HepG2 (cell line): ENCODE results near the gene ZNF507. TPM values are rescaled to one million over a fixed set of nuclear protein-coding genes. Genes with fewer than 3 reads are reported as not detected.

Experiments
- ATAC-seq: fragments of 200-7000 bp; cut with Tn5 transposase; 3 replicates; pipeline ENCODE4 v1.9.1; 2020; ENCODE audit warnings: mild to moderate bottlenecking, moderate library complexity
- BruUV-seq: library from RNA; stranded (reverse); fragments of 400-500 nt; replicated peaks from 2 replicates; lab custom pipeline; 2021; lab: Mats Ljungman, UMichigan
- CTCF ChIA-PET: fragments of 300-600 bp; formaldehyde crosslinking; extraction: SDS; loops from one replicate; lab custom pipeline; 2021; ENCODE audit warnings: low total read pairs, inconsistent platforms, low intra/inter-chr PET ratio; lab: Yijun Ruan, JAX
- POLR2A ChIA-PET: fragments of 350-600 bp; sonication (Branson Sonifier 250); formaldehyde crosslinking; loops from one replicate; lab custom pipeline; 2020; ENCODE audit warnings: antibody characterized with exemption, inconsistent platforms; lab: Yijun Ruan, JAX
- DNase-seq: peaks from one replicate; pipeline ENCODE4 v3.0.0-alpha.2; 2015; ENCODE audit warnings: low spot score
- FAIRE-seq: peaks from 3 replicates; lab custom pipeline; 2011; peaks lifted over from hg19 to GRCh38; lab: Jason Lieb, UNC
- H2AFZ ChIP-seq: one replicate; pipeline ENCODE4 v1.6.1; 2011; ENCODE audit warnings: low read length, inconsistent platforms
- H3K27ac ChIP-seq: fragments of 300-600 bp; 3 replicates; pipeline ENCODE4 v1.8.0; 2011; ENCODE audit warnings: mixed run types, mild to moderate bottlenecking, mixed read lengths, low read length, inconsistent platforms; ENCODE audit not compliant: insufficient read depth; ENCODE audit errors: extremely low read length
- H3K27me3 ChIP-seq, 2 experiments: fragments of 200-600 bp in 1 of 2; 2 replicates in 1 of 2; 3 replicates in 1 of 2; pipeline versions ENCODE4 v1.6.0 to v1.8.0; 2011; ENCODE audit warnings: low read length in 2 of 2, mild to moderate bottlenecking in 2 of 2, moderate library complexity in 2 of 2, inconsistent platforms in 1 of 2; ENCODE audit not compliant: insufficient read depth in 2 of 2, control insufficient read depth in 1 of 2
- H3K36me3 ChIP-seq, 2 experiments: fragments of 200-600 bp in 1 of 2; replicated peaks in 1 of 2; 2 replicates in 1 of 2; 3 replicates in 1 of 2; pipeline versions ENCODE4 v1.5.1 to v1.8.0; 2011; ENCODE audit warnings: low read length in 2 of 2, inconsistent platforms in 1 of 2; ENCODE audit not compliant: insufficient read depth in 2 of 2, control insufficient read depth in 1 of 2
- H3K4me1 ChIP-seq: 2 replicates; pipeline ENCODE4 v1.5.1; 2012; ENCODE audit warnings: low read length, inconsistent platforms; ENCODE audit not compliant: insufficient read depth
- H3K4me2 ChIP-seq: 2 replicates; pipeline ENCODE4 v1.6.0; 2011; ENCODE audit warnings: low read depth, low read length, inconsistent platforms
- H3K4me3 ChIP-seq, 3 experiments: fragments of 200-600 bp in 1 of 3; sonication (generic), shearing (Covaris generic) in 1 of 3; replicated peaks in 1 of 3; 2 replicates each; pipeline ENCODE4 v1.5.1; 2011 to 2016; ENCODE audit warnings: low read length in 3 of 3, inconsistent platforms in 2 of 3, low read depth in 2 of 3, mild to moderate bottlenecking in 2 of 3, control low read depth in 1 of 3, mixed read lengths in 1 of 3; ENCODE audit not compliant: insufficient read depth in 1 of 3
- H3K79me2 ChIP-seq: one replicate; pipeline ENCODE4 v1.6.1; 2011; ENCODE audit warnings: low read length, inconsistent platforms; ENCODE audit not compliant: insufficient read depth
- H3K9ac ChIP-seq: 2 replicates; pipeline ENCODE4 v1.6.0; 2011; ENCODE audit warnings: mild to moderate bottlenecking, low read depth, low read length, inconsistent platforms; ENCODE audit not compliant: insufficient read depth
- H3K9me3 ChIP-seq: 2 replicates; pipeline ENCODE4 v1.5.1; 2012; ENCODE audit warnings: mild to moderate bottlenecking, low read length
- H4K20me1 ChIP-seq: 2 replicates; pipeline ENCODE4 v1.6.0; 2011; ENCODE audit warnings: inconsistent platforms, mild to moderate bottlenecking, low read length, moderate library complexity; ENCODE audit not compliant: insufficient read depth
- CTCF ChIP-seq: sonication (generic); formaldehyde crosslinking; IDR thresholded peaks from 2 replicates; pipeline ENCODE4 v1.5.0; 2020; ENCODE audit warnings: mild to moderate bottlenecking, missing genetic modification reagents, moderate library complexity
- ZNF670 ChIP-seq: sonication (generic); formaldehyde crosslinking; IDR thresholded peaks from 2 replicates; pipeline ENCODE4 v1.8.0; 2022; ENCODE audit warnings: mild to moderate bottlenecking, missing genetic modification reagents, borderline replicate concordance
- WGBS: methylation state at CpG from one replicate; pipeline ENCODE4 v1.1.6; 2017; ENCODE audit warnings: low lambda C conversion rate; 5-methylcytosine and 5-hydroxymethylcytosine counted together
- in situ Hi-C: cut with HindIII; loops from 2 replicates; pipeline ENCODE4 v1.10.0; 2017; ENCODE audit warnings: low pct_unique_long_range_greater_than_20kb; ENCODE audit not compliant: extremely low pct_ligation_motif_present
- intact Hi-C: fragments of 100-400 bp; cut with micrococcal nuclease; formaldehyde crosslinking; loops from one replicate; pipeline ENCODE4 v1.10.0; 2022; ENCODE audit not compliant: unreplicated experiment
- polyA plus RNA-seq, 8 experiments: library from polyadenylated mRNA; depleted of rRNA in 3 of 8; stranded (reverse) in 7 of 8; unstranded in 1 of 8; fragments of >200 nt; fragmentation: Illumina TruSeq in 4 of 8; extraction: Trizol in 4 of 8; gene quantifications; 2 replicates each; pipeline versions ENCODE4 v1.2.1 to v1.2.3, GENCODE V29; 2011 to 2016; ENCODE audit warnings: low read depth in 4 of 8, missing spikeins in 1 of 8, mixed read lengths in 1 of 8; ENCODE audit not compliant: insufficient read depth in 1 of 8
- total RNA-seq, 5 experiments: library from RNA; depleted of rRNA; stranded (reverse); fragments of >200 nt; fragmentation: Illumina TruSeq; extraction: Trizol; gene quantifications; 2 replicates each; pipeline ENCODE4 v1.2.3, GENCODE V29; 2016; ENCODE audit warnings: low read depth in 1 of 5

The ZNF507 gene
- total and polyA plus RNA-seq, 2 of the 13 experiments (the other 11 are each of a cell fraction or from before 2014, with no cell fraction given), result 7.3 to 10.9 TPM

GRCh38 chr19:32324631-32325285 lies 20.7 kb upstream of the ZNF507 start:
- H2AFZ ChIP-seq, result no peak overlapping the region
- intact Hi-C loops, result no loop called here
- no peak for FAIRE-seq

More at GRCh38 chr19:32324631-32325285, 20.7 kb upstream of the ZNF507 start:
- H3K4me1 ChIP-seq, result peaks cover 16% of the 10 kb centered on the region
- no peaks in the 10 kb centered on the region for H3K9me3 ChIP-seq
- no peaks in the 10 kb centered on the region for H3K36me3 ChIP-seq
- ChIA-PET CTCF (no interaction called here), POLR2A (no interaction called here)
- in situ Hi-C loops, result no loop called here
- no peak overlapping the region for H3K9ac ChIP-seq
- no peaks in the 10 kb centered on the region for H3K27me3 ChIP-seq
- ATAC-seq (no peak), DNase-seq (no peak)
- no peaks in the 10 kb centered on the region for H4K20me1 ChIP-seq
- TF ChIP-seq ZNF670 (CRISPR knock-in tag), result no peak
- TF ChIP-seq CTCF, result peak; percentile 34; the same call in 1 of the 2 replicates
- TF ChIP-seq, all 625 proteins: peak for 1
- H3K79me2 ChIP-seq, result no peaks in the 10 kb centered on the region
- WGBS, result 61% methylated on average over 10 of the region's 10 CpGs
- no peak overlapping the region for H3K27ac ChIP-seq
- H3K4me3 ChIP-seq, result no peak overlapping the region; a peak in 1 of 6 replicates
- BruUV-seq, result no TSS peak
- H3K4me2 ChIP-seq, result no peak overlapping the region; the same call in 1 of the 2 replicates
